ENCODE results near the gene RUFY4.

The RUFY4 gene

GRCh38 chr2:218041302-218042168 lies 27.5 kb upstream of the RUFY4 start:
- TF ChIP-seq SIN3A (IDR thresholded peaks at IDR 0.05; ENCODE audit: borderline replicate concordance, insufficient read depth, low read length) (no peak), REST (IDR thresholded peaks at IDR 0.05; ENCODE audit: insufficient read depth in 1 of 2, low read depth in 2 of 2, low read length in 2 of 2) (no peak), POLR2AphosphoS5 (IDR thresholded peaks at IDR 0.05; ENCODE audit: low read depth, low read length) (no peak), TAF1 (IDR thresholded peaks at IDR 0.05; ENCODE audit: borderline replicate concordance, insufficient read depth, low read length) (no peak), FOXP2 (optimal IDR thresholded peaks at IDR 0.05; ENCODE audit: borderline replicate concordance, extremely low read depth, extremely low read length, insufficient read depth) (no peak)

- TF ChIP-seq POLR2AphosphoS5 (IDR thresholded peaks at IDR 0.05; ENCODE audit: low read depth, low read length) (no peak), SIN3A (IDR thresholded peaks at IDR 0.05; ENCODE audit: borderline replicate concordance, insufficient read depth, low read length) (no peak), FOXP2 (optimal IDR thresholded peaks at IDR 0.05; ENCODE audit: borderline replicate concordance, extremely low read depth, extremely low read length, insufficient read depth) (no peak), REST (IDR thresholded peaks at IDR 0.05; ENCODE audit: insufficient read depth in 1 of 2, low read depth in 2 of 2, low read length in 2 of 2) (no peak), TAF1 (IDR thresholded peaks at IDR 0.05; ENCODE audit: borderline replicate concordance, insufficient read depth, low read length) (no peak)
These were observed 26.0 kb upstream of the RUFY4 start for GRCh38 chr2:218043100-218043499.

GRCh38 chr2:218043701-218044109 lies 25.3 kb upstream of the RUFY4 start:
- TF ChIP-seq SIN3A (IDR thresholded peaks at IDR 0.05; ENCODE audit: borderline replicate concordance, insufficient read depth, low read length) (no peak), REST (IDR thresholded peaks at IDR 0.05; ENCODE audit: insufficient read depth in 1 of 2, low read depth in 2 of 2, low read length in 2 of 2) (no peak), POLR2AphosphoS5 (IDR thresholded peaks at IDR 0.05; ENCODE audit: low read depth, low read length) (no peak), FOXP2 (optimal IDR thresholded peaks at IDR 0.05; ENCODE audit: borderline replicate concordance, extremely low read depth, extremely low read length, insufficient read depth) (no peak), TAF1 (IDR thresholded peaks at IDR 0.05; ENCODE audit: borderline replicate concordance, insufficient read depth, low read length) (no peak)

GRCh38 chr2:218046238-218046637 lies 22.8 kb upstream of the RUFY4 start:
- TF ChIP-seq FOXP2 (optimal IDR thresholded peaks at IDR 0.05; ENCODE audit: borderline replicate concordance, extremely low read depth, extremely low read length, insufficient read depth), result no peak

GRCh38 chr2:218047536-218048225 lies 21.4 kb upstream of the RUFY4 start:
- TF ChIP-seq REST (IDR thresholded peaks at IDR 0.05; ENCODE audit: insufficient read depth in 1 of 2, low read depth in 2 of 2, low read length in 2 of 2), result no peak
- no peak for TF ChIP-seq POLR2AphosphoS5 (IDR thresholded peaks at IDR 0.05; ENCODE audit: low read depth, low read length)
- TF ChIP-seq SIN3A (IDR thresholded peaks at IDR 0.05; ENCODE audit: borderline replicate concordance, insufficient read depth, low read length), result no peak
- TF ChIP-seq FOXP2 (optimal IDR thresholded peaks at IDR 0.05; ENCODE audit: borderline replicate concordance, extremely low read depth, extremely low read length, insufficient read depth), result no peak
- TF ChIP-seq TAF1 (IDR thresholded peaks at IDR 0.05; ENCODE audit: borderline replicate concordance, insufficient read depth, low read length), result no peak
